SK-N-SH (cell line): ENCODE measurements around the gene FRAS1. TPM values are rescaled to one million over a fixed set of nuclear protein-coding genes. Genes with fewer than 3 reads are reported as not detected.
A peak's percentile ranks its signal among the peaks of the same experiment; 100 is the strongest.

Experiments
- CTCF ChIA-PET: fragments of 300-600, 350-600 bp; formaldehyde crosslinking; extraction: SDS; loops from one replicate; lab custom pipeline; 2021; lab: Yijun Ruan, JAX
- POLR2A ChIA-PET: fragments of 350-600 bp; sonication (Branson Sonifier 250); formaldehyde crosslinking; extraction: SDS; loops from one replicate; lab custom pipeline; 2020; ENCODE audit warnings: antibody characterized with exemption, inconsistent platforms; lab: Yijun Ruan, JAX
- DNase-seq: peaks from one replicate; pipeline ENCODE4 v3.0.0; 2012
- H2AFZ ChIP-seq: fragments of 200-600 bp; sonication (generic); 2 replicates; pipeline ENCODE4 v1.8.1; 2016; ENCODE audit warnings: antibody characterized with exemption, mild to moderate bottlenecking, low read depth
- H3F3A ChIP-seq: fragments of 200-600 bp; sonication (generic); replicated peaks from 2 replicates; pipeline ENCODE3; 2016; ENCODE audit warnings: antibody characterized with exemption, mild to moderate bottlenecking; ENCODE audit not compliant: insufficient read depth
- H3K27ac ChIP-seq, 2 experiments: fragments of 200-500 bp in 1 of 2; fragments of 200-600 bp in 1 of 2; sonication (Bioruptor generic) in 1 of 2; sonication (generic), shearing (Covaris generic) in 1 of 2; 2 replicates each; pipeline versions ENCODE4 v1.5.1 to v1.6.1; 2014 to 2016; ENCODE audit warnings: low read depth in 2 of 2, inconsistent platforms in 1 of 2, low read length in 1 of 2, mild to moderate bottlenecking in 1 of 2, mixed read lengths in 1 of 2
- H3K27me3 ChIP-seq: fragments of 200-600 bp; sonication (generic), shearing (Covaris generic); 2 replicates; pipeline ENCODE4 v1.6.1; 2016; ENCODE audit warnings: mixed run types; ENCODE audit not compliant: insufficient read depth
- H3K36me3 ChIP-seq, 2 experiments: fragments of 200-500 bp in 1 of 2; fragments of 200-600 bp in 1 of 2; sonication (Bioruptor generic) in 1 of 2; sonication (generic) in 1 of 2; replicated peaks in 1 of 2; 2 replicates each; pipeline versions ENCODE3 to v1.5.1; 2014 to 2016; ENCODE audit warnings: low read length in 1 of 2, mild to moderate bottlenecking in 1 of 2; ENCODE audit not compliant: insufficient read depth in 2 of 2, control insufficient read depth in 1 of 2
- H3K4me1 ChIP-seq, 2 experiments: fragments of 200-500 bp in 1 of 2; fragments of 200-600 bp in 1 of 2; sonication (Bioruptor generic) in 1 of 2; sonication (generic), shearing (Covaris generic) in 1 of 2; 2 replicates each; pipeline versions ENCODE4 v1.5.1 to v1.6.1; 2014 to 2016; ENCODE audit warnings: low read depth in 1 of 2, low read length in 1 of 2, mixed run types in 1 of 2; ENCODE audit not compliant: insufficient read depth in 2 of 2, control insufficient read depth in 1 of 2
- H3K4me2 ChIP-seq: fragments of 200-600 bp; sonication (generic), shearing (Covaris generic); 2 replicates; pipeline ENCODE4 v1.6.1; 2017; ENCODE audit warnings: mixed run types
- H3K4me3 ChIP-seq, 2 experiments: fragments of 200-500 bp in 1 of 2; fragments of 200-600 bp in 1 of 2; sonication (Bioruptor generic) in 1 of 2; sonication (generic), shearing (Covaris generic) in 1 of 2; 2 replicates each; pipeline versions ENCODE4 v1.5.1 to v1.8.1; 2014 to 2016; ENCODE audit warnings: low read depth in 2 of 2, inconsistent platforms in 1 of 2, low read length in 1 of 2, mild to moderate bottlenecking in 1 of 2, mixed read lengths in 1 of 2, moderate library complexity in 1 of 2
- H3K79me2 ChIP-seq: fragments of 200-600 bp; sonication (generic); 2 replicates; pipeline ENCODE4 v1.8.1; 2017; ENCODE audit warnings: mild to moderate bottlenecking; ENCODE audit not compliant: insufficient read depth
- H3K9ac ChIP-seq: fragments of 200-600 bp; sonication (generic); 2 replicates; pipeline ENCODE4 v1.6.1; 2017; ENCODE audit warnings: mixed run types
- H3K9me2 ChIP-seq: fragments of 200-600 bp; sonication (generic); 2 replicates; pipeline ENCODE4 v1.6.1; 2017; ENCODE audit warnings: mixed run types
- H3K9me3 ChIP-seq: fragments of 200-600 bp; sonication (generic); 2 replicates; pipeline ENCODE4 v1.6.1; 2017; ENCODE audit warnings: mixed run types, mild to moderate bottlenecking, moderate library complexity
- H4K20me1 ChIP-seq: fragments of 200-600 bp; sonication (generic); 2 replicates; pipeline ENCODE4 v1.6.1; 2017; ENCODE audit warnings: mild to moderate bottlenecking, mixed run types; ENCODE audit not compliant: insufficient read depth
- CHD2 ChIP-seq: fragments of 150-350 bp; IDR thresholded peaks from 2 replicates; pipeline ENCODE4 v1.6.1; 2018; ENCODE audit warnings: low read length; ENCODE audit not compliant: partially characterized antibody
- ELF1 ChIP-seq: IDR thresholded peaks from 2 replicates; pipeline ENCODE4 v1.4.0; 2012
- EP300 ChIP-seq, 2 experiments: IDR thresholded peaks; 2 replicates each; pipeline versions ENCODE4 v1.4.0 to v1.6.1; 2012; ENCODE audit warnings: borderline replicate concordance in 1 of 2, low read depth in 1 of 2, low read length in 1 of 2
- EZH2phosphoT487 ChIP-seq: fragments of 200-600 bp; sonication (generic); IDR thresholded peaks from 2 replicates; pipeline ENCODE4 v1.6.1; 2017; ENCODE audit warnings: low read depth, mixed run types, mild to moderate bottlenecking, antibody characterized with exemption, moderate library complexity, borderline replicate concordance
- FOSL2 ChIP-seq: IDR thresholded peaks from 2 replicates; pipeline ENCODE4 v1.4.0; 2012; ENCODE audit warnings: low read depth, mild to moderate bottlenecking, moderate library complexity, borderline replicate concordance
- FOXJ3 ChIP-seq: sonication (generic); formaldehyde crosslinking; IDR thresholded peaks from 2 replicates; pipeline ENCODE4 v1.5.1; 2020; ENCODE audit warnings: mild to moderate bottlenecking, missing genetic modification reagents
- GATA2 ChIP-seq: sonication (generic); formaldehyde crosslinking; IDR thresholded peaks from 2 replicates; pipeline ENCODE4 v1.5.0; 2020; ENCODE audit warnings: mild to moderate bottlenecking, missing genetic modification reagents
- MAX ChIP-seq: IDR thresholded peaks from 2 replicates; pipeline ENCODE4 v1.4.0; 2012; ENCODE audit warnings: low read depth
- MEF2A ChIP-seq: IDR thresholded peaks from 2 replicates; pipeline ENCODE4 v1.4.0; 2012; ENCODE audit warnings: low read depth, borderline replicate concordance
- MXI1 ChIP-seq: IDR thresholded peaks from 2 replicates; pipeline ENCODE4 v1.6.1; 2012; ENCODE audit warnings: mild to moderate bottlenecking, low read depth, low read length, improper control_type of control experiment
- NFIC ChIP-seq: IDR thresholded peaks from 2 replicates; pipeline ENCODE4 v1.4.0; 2012; ENCODE audit warnings: borderline replicate concordance
- RCOR1 ChIP-seq: fragments of 150-350 bp; IDR thresholded peaks from 2 replicates; pipeline ENCODE4 v1.6.1; 2017; ENCODE audit warnings: antibody characterized with exemption, low read length
- RXRA ChIP-seq: IDR thresholded peaks from 2 replicates; pipeline ENCODE4 v1.4.0; 2012; ENCODE audit warnings: low read depth, mild to moderate bottlenecking, borderline replicate concordance
- USF2 ChIP-seq: fragments of 150-350 bp; IDR thresholded peaks from 2 replicates; pipeline ENCODE4 v1.6.1; 2017; ENCODE audit warnings: antibody characterized with exemption, low read length, low read depth, borderline replicate concordance
- ZBTB33 ChIP-seq: IDR thresholded peaks from 2 replicates; pipeline ENCODE4 v1.4.0; 2012; ENCODE audit warnings: low read depth, borderline replicate concordance
- WGBS: methylation state at CpG from one replicate; pipeline ENCODE4 v1.1.6; 2017; ENCODE audit warnings: low lambda C conversion rate; 5-methylcytosine and 5-hydroxymethylcytosine counted together
- polyA plus RNA-seq, 3 experiments: library from polyadenylated mRNA; depleted of rRNA; stranded (reverse); fragments of >200 nt; gene quantifications; 2 replicates each; pipeline ENCODE4 v1.2.3, GENCODE V29; 2012
- TF ChIP-seq, protein P1 (sequence below): fragments of 150-350 bp; IDR thresholded peaks from 2 replicates; pipeline ENCODE4 v1.6.1; 2016; ENCODE audit warnings: mild to moderate bottlenecking, low read depth, low read length
- TF ChIP-seq, protein P2 (sequence below): IDR thresholded peaks from 2 replicates; pipeline ENCODE4; 2012

The FRAS1 gene
- polyA plus RNA-seq, 1 of the 3 experiments (the other 2 are of a cell fraction): 8.3 TPM

DNA sequence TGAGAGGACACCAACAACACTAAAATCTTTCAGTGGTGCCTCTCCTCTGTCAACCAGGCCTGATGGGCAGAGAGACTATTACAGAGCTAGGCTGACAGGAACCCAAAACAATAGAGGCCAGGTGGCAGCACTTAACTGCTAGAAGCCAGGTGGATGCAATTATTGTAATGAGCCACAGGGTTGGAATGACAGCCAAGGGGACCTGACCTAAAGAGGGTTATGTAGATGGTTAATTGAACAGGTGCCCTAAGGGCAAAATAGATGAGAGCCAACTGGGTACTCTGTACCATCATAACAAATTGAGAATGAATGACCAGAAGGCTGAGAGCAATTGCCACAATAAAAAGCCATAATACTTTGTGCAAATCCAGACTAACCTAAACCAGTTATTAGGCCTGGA, 24.7 kb upstream of the FRAS1 start:
- H3K9ac ChIP-seq: no peak overlapping the region
- no peaks in the 10 kb centered on the region for H3K79me2 ChIP-seq
- H3K36me3 ChIP-seq: no peaks in the 10 kb centered on the region
- peak; percentile 34 for DNase-seq
- no peaks in the 10 kb centered on the region for H4K20me1 ChIP-seq
- no peak overlapping the region for H3K4me3 ChIP-seq
- no peaks in the 10 kb centered on the region for H3K9me3 ChIP-seq
- POLR2A ChIA-PET: no interaction called here
- H3F3A ChIP-seq: no peaks in the 10 kb centered on the region
- CTCF ChIA-PET: interaction anchor here (0.9 to 1.3 kb wide), 4 partner anchors 8 to 38 kb away, joined by 3 to 4 read pairs (median 4); partner anchors contain the start of gene FRAS1
- TF ChIP-seq FOXJ3 (CRISPR knock-in tag): no peak
- peak in 1 of 2 experiments; percentile 80; a peak in 1 of 4 replicates for TF ChIP-seq EP300 (IDR thresholded peaks at IDR 0.05; ENCODE audit: borderline replicate concordance in 1 of 2, low read depth in 1 of 2, low read length in 1 of 2)
- TF ChIP-seq RCOR1: peak; percentile 37; the same call in 1 of the 2 replicates
- TF ChIP-seq, protein P1, sequence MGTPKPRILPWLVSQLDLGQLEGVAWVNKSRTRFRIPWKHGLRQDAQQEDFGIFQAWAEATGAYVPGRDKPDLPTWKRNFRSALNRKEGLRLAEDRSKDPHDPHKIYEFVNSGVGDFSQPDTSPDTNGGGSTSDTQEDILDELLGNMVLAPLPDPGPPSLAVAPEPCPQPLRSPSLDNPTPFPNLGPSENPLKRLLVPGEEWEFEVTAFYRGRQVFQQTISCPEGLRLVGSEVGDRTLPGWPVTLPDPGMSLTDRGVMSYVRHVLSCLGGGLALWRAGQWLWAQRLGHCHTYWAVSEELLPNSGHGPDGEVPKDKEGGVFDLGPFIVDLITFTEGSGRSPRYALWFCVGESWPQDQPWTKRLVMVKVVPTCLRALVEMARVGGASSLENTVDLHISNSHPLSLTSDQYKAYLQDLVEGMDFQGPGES: no peak
- TF ChIP-seq CHD2: peak; percentile 55
- no peak overlapping the region for H2AFZ ChIP-seq
- H3K27me3 ChIP-seq: no peaks in the 10 kb centered on the region
- no peaks in the 10 kb centered on the region for H3K9me2 ChIP-seq
- H3K4me1 ChIP-seq: peaks cover 0 to 7% of the 10 kb centered on the region in 2 experiments; a peak in 2 of 4 replicates
- no peak overlapping the region for H3K4me2 ChIP-seq
- peak overlapping the region in 1 of 2 experiments; percentile 83; a peak in 2 of 4 replicates for H3K27ac ChIP-seq

DNA sequence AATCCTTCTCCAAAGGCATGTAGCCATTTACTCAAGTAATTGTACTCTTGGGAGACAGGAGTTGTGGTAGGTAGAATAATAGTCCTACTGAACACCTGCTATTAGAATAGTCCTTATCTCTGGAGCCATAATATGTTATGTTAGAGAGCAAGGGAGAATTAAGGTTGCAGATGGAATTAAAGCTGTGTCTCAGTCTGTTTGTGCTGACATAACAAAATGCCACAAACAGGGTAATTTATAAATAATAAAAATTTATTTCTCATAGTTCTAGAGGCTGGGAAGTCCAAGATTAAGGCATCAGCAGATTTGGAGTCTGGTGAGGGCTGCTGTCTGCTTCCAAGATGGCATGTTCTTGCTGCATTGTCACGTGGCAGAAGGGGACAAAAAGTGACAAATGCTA, 24.2 kb upstream of the FRAS1 start:
- H3K9me3 ChIP-seq: no peaks in the 10 kb centered on the region
- H3K79me2 ChIP-seq: no peaks in the 10 kb centered on the region
- no peaks in the 10 kb centered on the region for H3K36me3 ChIP-seq
- H3K4me1 ChIP-seq: peaks cover 0 to 7% of the 10 kb centered on the region in 2 experiments; a peak in 2 of 4 replicates
- no peak overlapping the region for H2AFZ ChIP-seq
- H3F3A ChIP-seq: no peaks in the 10 kb centered on the region
- no peak overlapping the region for H3K9ac ChIP-seq
- WGBS: 38% methylated on average over 1 of the region's 1 CpG
- no peaks in the 10 kb centered on the region for H3K27me3 ChIP-seq
- no peak overlapping the region for H3K4me3 ChIP-seq
- no peak for TF ChIP-seq ZBTB33
- H3K4me2 ChIP-seq: no peak overlapping the region
- no peaks in the 10 kb centered on the region for H3K9me2 ChIP-seq
- no peak for DNase-seq
- no peaks in the 10 kb centered on the region for H4K20me1 ChIP-seq
- ChIA-PET CTCF (interaction anchor here (0.9 to 1.1 kb wide), 3 partner anchors 24 to 39 kb away, joined by 3 to 4 read pairs (median 3); partner anchors contain the start of gene FRAS1), POLR2A (no interaction called here)
- peak overlapping the region in 1 of 2 experiments; percentile 76; a peak in 2 of 4 replicates for H3K27ac ChIP-seq

DNA sequence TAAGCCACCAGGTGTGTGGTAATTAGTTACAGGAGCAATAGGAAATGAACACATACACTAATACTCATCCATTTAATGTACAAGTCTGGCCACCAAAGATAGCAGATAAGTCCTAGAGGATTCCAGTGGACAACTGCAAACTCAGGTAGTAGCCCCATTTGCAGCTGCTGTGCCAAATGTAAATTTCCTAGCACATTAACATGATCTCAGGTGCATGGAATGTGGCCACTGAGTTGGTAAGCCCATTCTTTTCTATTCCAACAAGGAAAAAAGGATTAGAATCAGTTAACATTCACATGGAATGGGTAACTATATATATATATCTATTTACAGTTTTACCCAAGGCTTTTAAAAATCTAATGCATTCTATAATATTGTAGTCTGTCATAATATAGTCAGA, 23.3 kb upstream of the FRAS1 start:
- Histone ChIP-seq H3K4me3 (no peak overlapping the region), H3K9me3 (no peaks in the 10 kb centered on the region), H3K27ac (no peak overlapping the region), H3K9ac (no peak overlapping the region), H3K4me2 (no peak overlapping the region), H4K20me1 (no peaks in the 10 kb centered on the region), H3K4me1 (peaks cover 0 to 7% of the 10 kb centered on the region in 2 experiments; a peak in 2 of 4 replicates), H3K27me3 (no peaks in the 10 kb centered on the region), H3F3A (no peaks in the 10 kb centered on the region), H3K9me2 (no peaks in the 10 kb centered on the region), H2AFZ (no peak overlapping the region), H3K79me2 (no peaks in the 10 kb centered on the region), H3K36me3 (no peaks in the 10 kb centered on the region)
- DNase-seq: no peak
- ChIA-PET CTCF (interaction anchor here (0.9 to 1.6 kb wide), 5 partner anchors 14 to 26 kb away, joined by 3 to 6 read pairs (median 3); partner anchors contain the start of gene FRAS1), POLR2A (no interaction called here)
- TF ChIP-seq MAX: no peak
- no peak for TF ChIP-seq RXRA
- TF ChIP-seq, protein P2, sequence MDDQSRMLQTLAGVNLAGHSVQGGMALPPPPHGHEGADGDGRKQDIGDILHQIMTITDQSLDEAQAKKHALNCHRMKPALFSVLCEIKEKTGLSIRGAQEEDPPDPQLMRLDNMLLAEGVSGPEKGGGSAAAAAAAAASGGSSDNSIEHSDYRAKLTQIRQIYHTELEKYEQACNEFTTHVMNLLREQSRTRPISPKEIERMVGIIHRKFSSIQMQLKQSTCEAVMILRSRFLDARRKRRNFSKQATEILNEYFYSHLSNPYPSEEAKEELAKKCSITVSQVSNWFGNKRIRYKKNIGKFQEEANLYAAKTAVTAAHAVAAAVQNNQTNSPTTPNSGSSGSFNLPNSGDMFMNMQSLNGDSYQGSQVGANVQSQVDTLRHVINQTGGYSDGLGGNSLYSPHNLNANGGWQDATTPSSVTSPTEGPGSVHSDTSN: no peak
- no peak for TF ChIP-seq MXI1
- TF ChIP-seq USF2: no peak
- no peak for TF ChIP-seq MEF2A
- TF ChIP-seq EZH2phosphoT487: no peak
- TF ChIP-seq GATA2 (CRISPR knock-in tag): no peak
- TF ChIP-seq ELF1: no peak
- TF ChIP-seq FOSL2: no peak
- TF ChIP-seq CHD2: no peak
- no peak for TF ChIP-seq NFIC
